IMR-90 (cell line): Measurements from ENCODE around the gene WBP2. TPM values are rescaled to one million over a fixed set of nuclear protein-coding genes. Genes with fewer than 3 reads are reported as not detected.
A peak's percentile ranks its signal among the peaks of the same experiment; 100 is the strongest.

Experiments
- ATAC-seq: fragments of 200-7000 bp; cut with Tn5 transposase; 2 replicates; pipeline ENCODE4 v1.9.1; 2020; ENCODE audit warnings: low read depth, mild to moderate bottlenecking, moderate library complexity
- BruUV-seq: library from RNA; stranded (reverse); fragments of 400-500 nt; replicated peaks from 2 replicates; lab custom pipeline; 2021; lab: Mats Ljungman, UMichigan
- CTCF ChIA-PET: fragments of 300-600 bp; formaldehyde crosslinking; extraction: SDS; loops from one replicate; lab custom pipeline; 2021; ENCODE audit warnings: antibody characterized with exemption; lab: Yijun Ruan, JAX
- POLR2A ChIA-PET: fragments of 300-600 bp; sonication (Branson Sonifier 250); formaldehyde crosslinking; loops from one replicate; lab custom pipeline; 2022; ENCODE audit warnings: antibody characterized with exemption; ENCODE audit not compliant: unreplicated experiment; lab: Charles Lee
- DNase-seq: peaks from one replicate; pipeline ENCODE4 v3.0.0; 2013
- H2AFZ ChIP-seq: replicated peaks from 2 replicates; pipeline ENCODE3; 2013; ENCODE audit warnings: low read length, mild to moderate bottlenecking; ENCODE audit not compliant: poor library complexity
- H2AK5ac ChIP-seq: 2 replicates; pipeline ENCODE4 v1.6.1; 2013; ENCODE audit warnings: low read depth, low read length, inconsistent platforms
- H2AK9ac ChIP-seq: replicated peaks from 2 replicates; pipeline ENCODE3; 2013; ENCODE audit warnings: mild to moderate bottlenecking, low read depth, low read length, moderate library complexity; ENCODE audit not compliant: poor library complexity
- H2BK120ac ChIP-seq: 2 replicates; pipeline ENCODE4 v1.6.1; 2013; ENCODE audit warnings: low read depth, low read length, inconsistent platforms
- H2BK15ac ChIP-seq: 3 replicates; pipeline ENCODE4 v1.6.1; 2013; ENCODE audit warnings: low read depth, low read length, inconsistent platforms
- H2BK20ac ChIP-seq: 2 replicates; pipeline ENCODE4 v1.6.1; 2013; ENCODE audit warnings: low read depth, mild to moderate bottlenecking, inconsistent platforms, low read length, moderate library complexity
- H2BK5ac ChIP-seq: 2 replicates; pipeline ENCODE4 v1.6.1; 2013; ENCODE audit warnings: mild to moderate bottlenecking, low read depth, low read length, inconsistent platforms; ENCODE audit not compliant: poor library complexity, severe bottlenecking
- H3K14ac ChIP-seq: replicated peaks from 2 replicates; pipeline ENCODE4 v1.6.1; 2013; ENCODE audit warnings: low read depth, low read length, inconsistent platforms
- H3K18ac ChIP-seq: 2 replicates; pipeline ENCODE4 v1.6.1; 2013; ENCODE audit warnings: low read depth, low read length, control low read depth
- H3K23ac ChIP-seq: 2 replicates; pipeline ENCODE4 v1.6.1; 2013; ENCODE audit warnings: low read depth, low read length, inconsistent platforms
- H3K27ac ChIP-seq: 2 replicates; pipeline ENCODE4 v1.5.1; 2013; ENCODE audit warnings: mild to moderate bottlenecking, control low read depth, low read length; ENCODE audit not compliant: insufficient read depth
- H3K27me3 ChIP-seq: 2 replicates; pipeline ENCODE4 v1.6.1; 2013; ENCODE audit warnings: low read length; ENCODE audit not compliant: control insufficient read depth, insufficient read depth
- H3K36me3 ChIP-seq: 2 replicates; pipeline ENCODE4 v1.6.1; 2013; ENCODE audit warnings: low read length, mixed read lengths; ENCODE audit not compliant: control insufficient read depth, insufficient read depth
- H3K4ac ChIP-seq: 2 replicates; pipeline ENCODE4 v1.6.1; 2013; ENCODE audit warnings: low read depth, low read length, inconsistent platforms
- H3K4me1 ChIP-seq: 2 replicates; pipeline ENCODE4 v1.6.1; 2013; ENCODE audit warnings: low read length, mixed read lengths; ENCODE audit not compliant: control insufficient read depth, insufficient read depth
- H3K4me2 ChIP-seq: 2 replicates; pipeline ENCODE4 v1.6.1; 2013; ENCODE audit warnings: low read depth, mild to moderate bottlenecking, control low read depth, low read length, moderate library complexity
- H3K4me3 ChIP-seq: 2 replicates; pipeline ENCODE4 v1.5.1; 2013; ENCODE audit warnings: low read depth, mild to moderate bottlenecking, control low read depth, low read length, moderate library complexity; ENCODE audit not compliant: insufficient read depth
- H3K56ac ChIP-seq: 2 replicates; pipeline ENCODE4 v1.6.1; 2013; ENCODE audit warnings: low read length, inconsistent platforms; ENCODE audit not compliant: insufficient read depth; ENCODE audit errors: extremely low read depth
- H3K79me1 ChIP-seq, 2 experiments: 2 replicates each; pipeline ENCODE4 v1.6.1; 2013; ENCODE audit warnings: low read length in 2 of 2, inconsistent platforms in 1 of 2, low read depth in 1 of 2
- H3K9ac ChIP-seq: 2 replicates; pipeline ENCODE4 v1.6.1; 2013; ENCODE audit warnings: low read depth, low read length, control low read depth
- H3K9me1 ChIP-seq: 2 replicates; pipeline ENCODE4 v1.6.1; 2013; ENCODE audit warnings: low read length, inconsistent platforms; ENCODE audit not compliant: insufficient read depth
- H3K9me3 ChIP-seq: 2 replicates; pipeline ENCODE4 v1.6.1; 2013; ENCODE audit warnings: low read length; ENCODE audit not compliant: control insufficient read depth, insufficient read depth
- H4K20me1 ChIP-seq: 2 replicates; pipeline ENCODE4 v1.6.1; 2013; ENCODE audit warnings: low read length, inconsistent platforms; ENCODE audit not compliant: insufficient read depth
- H4K5ac ChIP-seq: 2 replicates; pipeline ENCODE4 v1.6.1; 2013; ENCODE audit warnings: mild to moderate bottlenecking, low read depth, low read length, control low read depth
- H4K8ac ChIP-seq, 2 experiments: 2 replicates each; pipeline ENCODE4 v1.6.1; 2013; ENCODE audit warnings: low read depth in 2 of 2, low read length in 2 of 2, control low read depth in 1 of 2, inconsistent platforms in 1 of 2
- H4K91ac ChIP-seq: 2 replicates; pipeline ENCODE4 v1.6.1; 2013; ENCODE audit warnings: low read depth, low read length, inconsistent platforms; ENCODE audit not compliant: insufficient read depth
- BHLHE40 ChIP-seq: fragments of 150-350 bp; IDR thresholded peaks from 2 replicates; pipeline ENCODE4 v1.6.1; 2016; ENCODE audit warnings: mild to moderate bottlenecking, low read depth, low read length
- CEBPB ChIP-seq: IDR thresholded peaks from 2 replicates; pipeline ENCODE4 v1.6.1; 2012; ENCODE audit warnings: low read depth, low read length, improper control_type of control experiment
- CHD1 ChIP-seq: IDR thresholded peaks from 2 replicates; pipeline ENCODE4 v1.6.1; 2012; ENCODE audit warnings: low read depth, low read length, improper control_type of control experiment
- CTCF ChIP-seq: conservative IDR thresholded peaks from 2 replicates; pipeline ENCODE4 v1.5.1; 2012; ENCODE audit warnings: mild to moderate bottlenecking, low read depth, low read length, improper control_type of control experiment
- FOS ChIP-seq: fragments of 150-350 bp; IDR thresholded peaks from 2 replicates; pipeline ENCODE4 v1.6.1; 2016; ENCODE audit warnings: low read depth, low read length
- MAFK ChIP-seq: IDR thresholded peaks from 2 replicates; pipeline ENCODE4 v1.6.1; 2012; ENCODE audit warnings: low read depth, low read length, improper control_type of control experiment
- MXI1 ChIP-seq: IDR thresholded peaks from 2 replicates; pipeline ENCODE4 v1.6.1; 2012; ENCODE audit warnings: low read depth, mild to moderate bottlenecking, low read length, moderate library complexity, borderline replicate concordance
- NFE2L2 ChIP-seq: fragments of 150-350 bp; IDR thresholded peaks from 2 replicates; pipeline ENCODE4 v1.6.1; 2016; ENCODE audit warnings: low read depth, mild to moderate bottlenecking, low read length
- RFX5 ChIP-seq: IDR thresholded peaks from 2 replicates; pipeline ENCODE4 v1.8.0; 2012; ENCODE audit warnings: low read depth, mild to moderate bottlenecking, low read length, moderate library complexity
- SMC3 ChIP-seq: fragments of 150-350 bp; IDR thresholded peaks from 2 replicates; pipeline ENCODE4 v1.6.1; 2016; ENCODE audit warnings: low read depth, mild to moderate bottlenecking, antibody characterized with exemption, low read length, moderate library complexity
- USF2 ChIP-seq: fragments of 150-350 bp; IDR thresholded peaks from 2 replicates; pipeline ENCODE4 v1.6.1; 2017; ENCODE audit warnings: mild to moderate bottlenecking, antibody characterized with exemption, low read length, low read depth
- whole genome bisulfite sequencing, 2 experiments: methylation state at CpG; one replicate each; pipeline versions ENCODE4 v1.1.5 to v1.1.7; 2013; ENCODE audit warnings: missing lambda C conversion rate in 2 of 2; ENCODE audit not compliant: insufficient read length in 1 of 2; ENCODE audit errors: extremely low coverage in 2 of 2; 5-methylcytosine and 5-hydroxymethylcytosine counted together
- dilution Hi-C: fragments of 300-500 bp; cut with HindIII; formaldehyde crosslinking; loops from one replicate; pipeline ENCODE4 v1.14.3; 2018; ENCODE audit warnings: low sequenced_read_pairs; ENCODE audit not compliant: unreplicated experiment
- in situ Hi-C: fragments of 300-500 bp; cut with MboI; formaldehyde crosslinking; loops from 3 replicates; pipeline ENCODE4 v1.14.3; 2019; ENCODE audit warnings: low sequenced_read_pairs, inconsistent platforms, mixed read lengths
- intact Hi-C: fragments of 100-400 bp; cut with micrococcal nuclease; formaldehyde crosslinking; loops from 2 replicates; pipeline ENCODE4 v1.10.0; 2022
- polyA plus RNA-seq, 3 experiments: library from polyadenylated mRNA; depleted of rRNA; stranded (reverse); fragments of >200 nt; gene quantifications; 2 replicates each; pipeline ENCODE4 v1.2.3, GENCODE V29; 2012; ENCODE audit warnings: low replicate concordance in 1 of 3
- total RNA-seq: library from RNA; depleted of rRNA; stranded (reverse); fragments of >200 nt; gene quantifications from 2 replicates; pipeline ENCODE4 v1.2.3, GENCODE V29; 2012

WBP2 gene
- total and polyA plus RNA-seq, 2 of the 4 experiments (the other 2 are of a cell fraction), result 9.0 to 35.5 TPM

GRCh38 chr17:75874323-75875181, 19.4 kb upstream of the WBP2 start:
- intact Hi-C loops, result loop anchor here (10.0 kb wide), 1 partner anchor 90 kb away; the partner anchor contains the start of gene UNK
- peaks cover 10% of the 10 kb centered on the region; the same call in 1 of the 2 replicates for H4K20me1 ChIP-seq
- peaks cover 5 to 42% of the 10 kb centered on the region in 2 experiments; a peak in 3 of 4 replicates for H3K79me1 ChIP-seq
- no peak overlapping the region for H3K27ac ChIP-seq
- no peak overlapping the region for H2AFZ ChIP-seq
- H2BK20ac ChIP-seq, result no peak overlapping the region
- ChIA-PET CTCF (interaction anchor here (1.5 kb wide), 1 partner anchor 19 kb away, joined by 9 read pairs; the partner anchor contains the start of gene WBP2), POLR2A (no interaction called here)
- WGBS, 2 experiments, result 99% methylated on average over 14 of the region's 38 CpGs; no CpG with 5 or more reads in 1 of the 2 experiments
- H3K36me3 ChIP-seq, result peaks cover 6% of the 10 kb centered on the region; the same call in 1 of the 2 replicates
- no peak overlapping the region for H3K23ac ChIP-seq
- ATAC-seq, result no peak
- peaks cover 35% of the 10 kb centered on the region for H3K4me1 ChIP-seq
- no peak overlapping the region for H3K4me3 ChIP-seq
- no peak overlapping the region for H2BK120ac ChIP-seq
- H3K27me3 ChIP-seq, result no peaks in the 10 kb centered on the region; the same call in 1 of the 2 replicates
- H3K18ac ChIP-seq, result no peak overlapping the region
- peak overlapping the region; percentile 20 for H2AK5ac ChIP-seq
- no peak overlapping the region for H4K91ac ChIP-seq
- no peak overlapping the region for H3K56ac ChIP-seq
- in situ Hi-C loops, result no loop called here
- DNase-seq, result no peak
- BruUV-seq, result no TSS peak
- H2BK15ac ChIP-seq, result no peak overlapping the region
- H4K5ac ChIP-seq, result no peak overlapping the region
- H2AK9ac ChIP-seq, result no peak overlapping the region
- no peak overlapping the region for H3K9ac ChIP-seq
- TF ChIP-seq MAFK (no peak), MXI1 (no peak), USF2 (no peak), SMC3 (no peak), CHD1 (no peak), RFX5 (no peak), CEBPB (no peak), BHLHE40 (no peak), NFE2L2 (no peak), CTCF (no peak), FOS (no peak)
- no peaks in the 10 kb centered on the region for H3K9me3 ChIP-seq
- H3K4ac ChIP-seq, result no peak overlapping the region
- no peak overlapping the region for H3K14ac ChIP-seq
- dilution Hi-C loops, result no loop called here
- H3K9me1 ChIP-seq, result peaks cover 11% of the 10 kb centered on the region
- no peak overlapping the region for H3K4me2 ChIP-seq
- no peak overlapping the region for H4K8ac ChIP-seq
- no peak overlapping the region for H2BK5ac ChIP-seq
